ENCODE data around the gene POLK. TPM values are rescaled to one million over a fixed set of nuclear protein-coding genes. Genes with fewer than 3 reads are reported as not detected.

Gene POLK
- 33.8 and 50.1 TPM in 2 replicates for total RNA-seq

- TF ChIP-seq CTCF (IDR thresholded peaks at IDR 0.05; ENCODE audit: insufficient read depth, low read depth, low read length), result no peak
- H3K4me3 ChIP-seq (ENCODE audit: low read depth, low read length), result peak within 1 kb of the TSS; percentile 87
- DNase-seq (ENCODE audit: low read depth), result peak; percentile 98
Measured at GRCh38 chr5:75511435-75512382, at the start of gene POLK, which contains the start of gene CERT1. POLK (plus strand) TSS chr5:75511891. CERT1 (minus strand) TSS chr5:75511629; CDS start chr5:75511207, 422 bp downstream.

GRCh38 chr5:75463726-75464125 lies 48.0 kb upstream of the POLK start:
- no peak for TF ChIP-seq CTCF (IDR thresholded peaks at IDR 0.05; ENCODE audit: insufficient read depth, low read depth, low read length)
- DNase-seq (ENCODE audit: low read depth), result no peak
- H3K4me3 ChIP-seq (ENCODE audit: low read depth, low read length), result no peak overlapping the region

- TF ChIP-seq CTCF (IDR thresholded peaks at IDR 0.05; ENCODE audit: insufficient read depth, low read depth, low read length), result no peak
- H3K4me3 ChIP-seq (ENCODE audit: low read depth, low read length), result no peak overlapping the region
- no peak for DNase-seq (ENCODE audit: low read depth)
Measured at GRCh38 chr5:75465480-75465879, 46.2 kb upstream of the POLK start.

GRCh38 chr5:75466006-75466716 lies 45.5 kb upstream of the POLK start:
- H3K4me3 ChIP-seq (ENCODE audit: low read depth, low read length), result no peak overlapping the region
- TF ChIP-seq CTCF (IDR thresholded peaks at IDR 0.05; ENCODE audit: insufficient read depth, low read depth, low read length), result no peak
- no peak for DNase-seq (ENCODE audit: low read depth)

GRCh38 chr5:75468593-75468992 lies 43.1 kb upstream of the POLK start:
- no peak overlapping the region for H3K4me3 ChIP-seq (ENCODE audit: low read depth, low read length)
- no peak for DNase-seq (ENCODE audit: low read depth)
- TF ChIP-seq CTCF (IDR thresholded peaks at IDR 0.05; ENCODE audit: insufficient read depth, low read depth, low read length), result no peak

GRCh38 chr5:75469017-75469416 lies 42.7 kb upstream of the POLK start:
- no peak for DNase-seq (ENCODE audit: low read depth)
- no peak for TF ChIP-seq CTCF (IDR thresholded peaks at IDR 0.05; ENCODE audit: insufficient read depth, low read depth, low read length)
- H3K4me3 ChIP-seq (ENCODE audit: low read depth, low read length), result no peak overlapping the region

Measured in fibroblast of villous mesenchyme (primary cell).